Liver (tissue), 9 donors: ENCODE data around the gene PPP2R2D. TPM values are rescaled to one million over a fixed set of nuclear protein-coding genes. Genes with fewer than 3 reads are reported as not detected.

Source experiments
- DNase-seq: peaks from one replicate; pipeline ENCODE4 v3.0.0-alpha.2; 2017; ENCODE audit warnings: low spot score
- H3K27ac ChIP-seq, 2 donors: one replicate each; pipeline ENCODE4 v1.7.0; 2013; ENCODE audit warnings: inconsistent platforms in 2 of 2, low read length in 2 of 2, control low read depth in 1 of 2, low read depth in 1 of 2, mild to moderate bottlenecking in 1 of 2
- H3K27me3 ChIP-seq, 4 donors: one replicate each; pipeline versions ENCODE4 v1.6.1 to v1.7.0; 2013; ENCODE audit warnings: low read length in 3 of 4, inconsistent platforms in 1 of 4, mild to moderate bottlenecking in 1 of 4, moderate library complexity in 1 of 4; ENCODE audit not compliant: control insufficient read depth in 4 of 4, insufficient read depth in 4 of 4
- H3K36me3 ChIP-seq, 4 donors: one replicate each; pipeline versions ENCODE4 v1.6.1 to v1.7.0; 2013; ENCODE audit warnings: low read length in 3 of 4, mild to moderate bottlenecking in 3 of 4, low read depth in 1 of 4, moderate library complexity in 1 of 4; ENCODE audit not compliant: control insufficient read depth in 4 of 4, insufficient read depth in 3 of 4
- H3K4me1 ChIP-seq, 4 donors: one replicate each; pipeline versions ENCODE4 v1.6.1 to v1.7.0; 2013; ENCODE audit warnings: low read length in 3 of 4, mild to moderate bottlenecking in 3 of 4, moderate library complexity in 1 of 4; ENCODE audit not compliant: control insufficient read depth in 4 of 4, insufficient read depth in 4 of 4
- H3K4me3 ChIP-seq, 3 donors: one replicate each; pipeline versions ENCODE4 v1.6.1 to v1.7.0; 2013; ENCODE audit warnings: low read length in 3 of 3, control low read depth in 1 of 3, low read depth in 1 of 3, mild to moderate bottlenecking in 1 of 3
- H3K9ac ChIP-seq, 2 donors: one replicate each; pipeline ENCODE4 v1.7.0; 2013; ENCODE audit warnings: low read length in 2 of 2, mild to moderate bottlenecking in 2 of 2, moderate library complexity in 2 of 2, control low read depth in 1 of 2, low read depth in 1 of 2
- H3K9me3 ChIP-seq, 4 donors: one replicate each; pipeline versions ENCODE4 v1.6.1 to v1.7.0; 2013; ENCODE audit warnings: low read length in 3 of 4; ENCODE audit not compliant: control insufficient read depth in 4 of 4
- EGR1 ChIP-seq, 2 donors: IDR thresholded peaks; 2 replicates each; pipeline ENCODE4 v1.6.1; 2016 to 2018; ENCODE audit warnings: antibody characterized with exemption in 2 of 2, low read depth in 2 of 2
- FOXA1 ChIP-seq: IDR thresholded peaks from 2 replicates; pipeline ENCODE4 v1.6.1; 2016; ENCODE audit warnings: antibody characterized with exemption
- FOXA2 ChIP-seq: IDR thresholded peaks from 2 replicates; pipeline ENCODE4 v1.6.1; 2016; ENCODE audit warnings: antibody characterized with exemption
- GABPA ChIP-seq, 2 donors: IDR thresholded peaks in 1 of 2; conservative IDR thresholded peaks in 1 of 2; 2 replicates each; pipeline ENCODE4 v1.6.1; 2016; ENCODE audit warnings: antibody characterized with exemption in 2 of 2, mild to moderate bottlenecking in 1 of 2, moderate library complexity in 1 of 2
- HNF4A ChIP-seq, 2 donors: conservative IDR thresholded peaks; 2 replicates each; pipeline ENCODE4 v1.6.1; 2016; ENCODE audit warnings: antibody characterized with exemption in 2 of 2, mild to moderate bottlenecking in 2 of 2
- HNF4G ChIP-seq: IDR thresholded peaks from 2 replicates; pipeline ENCODE4 v1.6.1; 2016; ENCODE audit warnings: antibody characterized with exemption
- JUND ChIP-seq, 2 donors: IDR thresholded peaks; 2 replicates each; pipeline ENCODE4 v1.6.1; 2016; ENCODE audit warnings: antibody characterized with exemption in 2 of 2
- RAD21 ChIP-seq, 2 donors: IDR thresholded peaks; 2 replicates each; pipeline ENCODE4 v1.6.1; 2016; ENCODE audit warnings: antibody characterized with exemption in 2 of 2, mild to moderate bottlenecking in 2 of 2
- RXRA ChIP-seq, 2 donors: IDR thresholded peaks; 2 replicates each; pipeline ENCODE4 v1.6.1; 2017 to 2018; ENCODE audit warnings: antibody characterized with exemption in 2 of 2, mild to moderate bottlenecking in 1 of 2
- SP1 ChIP-seq: IDR thresholded peaks from 2 replicates; pipeline ENCODE4 v1.6.1; 2018; ENCODE audit warnings: antibody characterized with exemption, mild to moderate bottlenecking
- TAF1 ChIP-seq: conservative IDR thresholded peaks from 2 replicates; pipeline ENCODE4 v1.6.1; 2016; ENCODE audit warnings: antibody characterized with exemption, mild to moderate bottlenecking
- YY1 ChIP-seq: IDR thresholded peaks from 2 replicates; pipeline ENCODE4 v1.6.1; 2016; ENCODE audit warnings: antibody characterized with exemption, mild to moderate bottlenecking
- WGBS: extraction: QIAGEN DNeasy Blood & Tissue Kit; methylation state at CpG from one replicate; pipeline ENCODE4 v1.1.7; 2013; 5-methylcytosine and 5-hydroxymethylcytosine counted together
- polyA plus RNA-seq, 2 donors: library from polyadenylated mRNA; stranded (reverse) in 1 of 2; unstranded in 1 of 2; fragments of 200-250 nt in 1 of 2; fragments of >200 nt in 1 of 2; fragmentation: Nextera tagmentation in 1 of 2; extraction: Ambion mirVana in 1 of 2; gene quantifications; one replicate each; pipeline versions ENCODE4 v1.2.1 to v1.2.3, GENCODE V29; 2013 to 2015
- total RNA-seq, 2 donors: library from RNA; depleted of rRNA; stranded (reverse); fragments of >200 nt; gene quantifications; one replicate each; pipeline ENCODE4 v1.2.3, GENCODE V29; 2014
- TF ChIP-seq, protein P1 (sequence below): fragments of 150-350 bp; IDR thresholded peaks from 2 replicates; pipeline ENCODE4 v1.5.1; 2017; ENCODE audit warnings: improper control_type of control experiment, low read depth, low read length; ENCODE audit not compliant: missing input control
- TF ChIP-seq, protein P2 (sequence below): IDR thresholded peaks from 2 replicates; pipeline ENCODE4 v1.6.1; 2016; ENCODE audit warnings: antibody characterized with exemption
- TF ChIP-seq, protein P3 (sequence below): IDR thresholded peaks from 2 replicates; pipeline ENCODE4 v1.6.1; 2016; ENCODE audit warnings: antibody characterized with exemption, mild to moderate bottlenecking
- donor health status: healthy.
- donor health status: healthy.
- donor health status: healthy.
- donor health status: healthy.
- donor health status: healthy.

The PPP2R2D gene
- total and polyA plus RNA-seq, 4 donors, result 5.9 to 20.5 (median 14.3) TPM

DNA sequence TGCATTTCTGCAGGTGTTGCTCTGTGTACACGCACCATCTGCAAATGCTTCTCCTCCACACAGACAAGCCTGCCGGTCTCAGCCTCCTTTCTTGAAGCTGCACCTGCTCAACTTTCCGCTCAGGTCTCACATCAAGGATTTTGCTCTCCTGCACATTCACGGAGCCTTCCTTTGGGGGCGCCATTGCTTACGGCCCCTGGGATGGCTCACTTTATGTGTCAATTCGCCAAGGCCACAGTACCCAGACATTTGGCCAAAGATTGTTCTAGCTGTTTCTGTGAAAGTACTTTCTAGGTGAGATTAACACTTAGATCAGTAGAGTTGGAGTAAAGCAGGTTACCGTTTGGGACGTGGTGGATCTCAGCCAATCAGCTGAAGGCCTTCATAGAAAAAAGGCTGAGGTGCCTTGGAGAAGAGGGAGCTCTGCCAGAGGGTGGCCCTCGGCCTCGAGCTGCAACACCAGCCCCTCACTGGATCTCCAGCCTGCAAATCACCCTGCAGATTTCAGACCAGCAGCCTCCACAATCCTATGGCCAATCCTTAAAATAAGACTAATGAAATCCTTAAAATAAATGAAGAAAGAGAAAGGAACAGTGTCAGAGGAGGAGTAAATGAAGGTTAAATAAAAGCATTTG, 39.9 kb upstream of the PPP2R2D start:
- H3K27me3 ChIP-seq, result no peaks in the 10 kb centered on the region
- no peak overlapping the region for H3K4me3 ChIP-seq
- TF ChIP-seq GABPA (IDR thresholded peaks at IDR 0.05 in 1 of 2, conservative IDR thresholded peaks at IDR 0.05 in 1 of 2), result no peak
- no peak for TF ChIP-seq EGR1 (IDR thresholded peaks at IDR 0.05; ENCODE audit: low read depth in 2 of 2)
- TF ChIP-seq, protein P1, sequence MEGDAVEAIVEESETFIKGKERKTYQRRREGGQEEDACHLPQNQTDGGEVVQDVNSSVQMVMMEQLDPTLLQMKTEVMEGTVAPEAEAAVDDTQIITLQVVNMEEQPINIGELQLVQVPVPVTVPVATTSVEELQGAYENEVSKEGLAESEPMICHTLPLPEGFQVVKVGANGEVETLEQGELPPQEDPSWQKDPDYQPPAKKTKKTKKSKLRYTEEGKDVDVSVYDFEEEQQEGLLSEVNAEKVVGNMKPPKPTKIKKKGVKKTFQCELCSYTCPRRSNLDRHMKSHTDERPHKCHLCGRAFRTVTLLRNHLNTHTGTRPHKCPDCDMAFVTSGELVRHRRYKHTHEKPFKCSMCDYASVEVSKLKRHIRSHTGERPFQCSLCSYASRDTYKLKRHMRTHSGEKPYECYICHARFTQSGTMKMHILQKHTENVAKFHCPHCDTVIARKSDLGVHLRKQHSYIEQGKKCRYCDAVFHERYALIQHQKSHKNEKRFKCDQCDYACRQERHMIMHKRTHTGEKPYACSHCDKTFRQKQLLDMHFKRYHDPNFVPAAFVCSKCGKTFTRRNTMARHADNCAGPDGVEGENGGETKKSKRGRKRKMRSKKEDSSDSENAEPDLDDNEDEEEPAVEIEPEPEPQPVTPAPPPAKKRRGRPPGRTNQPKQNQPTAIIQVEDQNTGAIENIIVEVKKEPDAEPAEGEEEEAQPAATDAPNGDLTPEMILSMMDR, result no peak
- TF ChIP-seq, protein P2, sequence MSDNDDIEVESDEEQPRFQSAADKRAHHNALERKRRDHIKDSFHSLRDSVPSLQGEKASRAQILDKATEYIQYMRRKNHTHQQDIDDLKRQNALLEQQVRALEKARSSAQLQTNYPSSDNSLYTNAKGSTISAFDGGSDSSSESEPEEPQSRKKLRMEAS, result no peak
- TF ChIP-seq TAF1, result no peak
- no peak for TF ChIP-seq YY1
- TF ChIP-seq, protein P3, sequence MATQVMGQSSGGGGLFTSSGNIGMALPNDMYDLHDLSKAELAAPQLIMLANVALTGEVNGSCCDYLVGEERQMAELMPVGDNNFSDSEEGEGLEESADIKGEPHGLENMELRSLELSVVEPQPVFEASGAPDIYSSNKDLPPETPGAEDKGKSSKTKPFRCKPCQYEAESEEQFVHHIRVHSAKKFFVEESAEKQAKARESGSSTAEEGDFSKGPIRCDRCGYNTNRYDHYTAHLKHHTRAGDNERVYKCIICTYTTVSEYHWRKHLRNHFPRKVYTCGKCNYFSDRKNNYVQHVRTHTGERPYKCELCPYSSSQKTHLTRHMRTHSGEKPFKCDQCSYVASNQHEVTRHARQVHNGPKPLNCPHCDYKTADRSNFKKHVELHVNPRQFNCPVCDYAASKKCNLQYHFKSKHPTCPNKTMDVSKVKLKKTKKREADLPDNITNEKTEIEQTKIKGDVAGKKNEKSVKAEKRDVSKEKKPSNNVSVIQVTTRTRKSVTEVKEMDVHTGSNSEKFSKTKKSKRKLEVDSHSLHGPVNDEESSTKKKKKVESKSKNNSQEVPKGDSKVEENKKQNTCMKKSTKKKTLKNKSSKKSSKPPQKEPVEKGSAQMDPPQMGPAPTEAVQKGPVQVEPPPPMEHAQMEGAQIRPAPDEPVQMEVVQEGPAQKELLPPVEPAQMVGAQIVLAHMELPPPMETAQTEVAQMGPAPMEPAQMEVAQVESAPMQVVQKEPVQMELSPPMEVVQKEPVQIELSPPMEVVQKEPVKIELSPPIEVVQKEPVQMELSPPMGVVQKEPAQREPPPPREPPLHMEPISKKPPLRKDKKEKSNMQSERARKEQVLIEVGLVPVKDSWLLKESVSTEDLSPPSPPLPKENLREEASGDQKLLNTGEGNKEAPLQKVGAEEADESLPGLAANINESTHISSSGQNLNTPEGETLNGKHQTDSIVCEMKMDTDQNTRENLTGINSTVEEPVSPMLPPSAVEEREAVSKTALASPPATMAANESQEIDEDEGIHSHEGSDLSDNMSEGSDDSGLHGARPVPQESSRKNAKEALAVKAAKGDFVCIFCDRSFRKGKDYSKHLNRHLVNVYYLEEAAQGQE, result no peak
- no peak for TF ChIP-seq HNF4A (conservative IDR thresholded peaks at IDR 0.05)
- no peak for TF ChIP-seq JUND (IDR thresholded peaks at IDR 0.05)
- TF ChIP-seq RXRA (IDR thresholded peaks at IDR 0.05), result no peak
- no peak for TF ChIP-seq RAD21 (IDR thresholded peaks at IDR 0.05)
- H3K36me3 ChIP-seq, result no peaks in the 10 kb centered on the region
- WGBS, result 50% methylated on average over 11 of the region's 11 CpGs
- H3K9ac ChIP-seq, result no peak overlapping the region
- H3K27ac ChIP-seq, result no peak overlapping the region
- H3K4me1 ChIP-seq, result no peaks in the 10 kb centered on the region
- no peaks in the 10 kb centered on the region for H3K9me3 ChIP-seq
- no peak for DNase-seq

DNA sequence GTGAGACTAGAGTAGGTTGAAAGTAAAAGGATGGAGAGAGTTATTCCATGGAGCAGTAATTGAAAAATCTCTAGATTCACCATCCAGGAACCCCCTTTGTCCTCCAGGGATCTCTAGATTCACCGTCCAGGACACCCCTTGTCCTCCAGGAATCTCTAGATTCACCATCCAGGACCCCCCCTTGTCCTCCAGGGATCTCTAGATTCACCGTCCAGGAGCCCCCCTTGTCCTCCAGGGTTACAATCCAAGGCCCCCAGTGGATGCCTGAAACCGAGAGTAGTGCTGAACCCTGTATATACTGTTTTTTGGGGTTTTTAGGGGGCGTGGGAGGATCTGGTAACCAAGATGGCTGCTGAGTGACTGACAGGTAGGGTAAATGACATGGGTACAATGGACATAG, 38.3 kb upstream of the PPP2R2D start:
- no peaks in the 10 kb centered on the region for H3K27me3 ChIP-seq
- TF ChIP-seq RAD21 (IDR thresholded peaks at IDR 0.05) (no peak), GABPA (IDR thresholded peaks at IDR 0.05 in 1 of 2, conservative IDR thresholded peaks at IDR 0.05 in 1 of 2) (no peak), FOXA2 (no peak), TAF1 (no peak), YY1 (no peak), SP1 (no peak), FOXA1 (no peak), EGR1 (IDR thresholded peaks at IDR 0.05; ENCODE audit: low read depth in 2 of 2) (no peak), HNF4G (no peak)
- TF ChIP-seq, protein P1, result no peak
- TF ChIP-seq, protein P3, result no peak
- no peak for DNase-seq

More for the DNA sequence above, 38.3 kb upstream of the PPP2R2D start:
- no peaks in the 10 kb centered on the region for H3K9me3 ChIP-seq
- H3K27ac ChIP-seq, result no peak overlapping the region
- H3K36me3 ChIP-seq, result no peaks in the 10 kb centered on the region
- no peaks in the 10 kb centered on the region for H3K4me1 ChIP-seq
- WGBS, result 81% methylated on average over 4 of the region's 4 CpGs
- no peak overlapping the region for H3K4me3 ChIP-seq
- no peak overlapping the region for H3K9ac ChIP-seq
